ENCODE data around the gene VEGFC. TPM values are rescaled to one million over a fixed set of nuclear protein-coding genes. Genes with fewer than 3 reads are reported as not detected.

VEGFC gene
- total RNA-seq, 1 experiment from 2014 or later, result not detected

GRCh38 chr4:176769514-176769913, 23.2 kb downstream of the VEGFC start:
- no peaks in the 10 kb centered on the region for H3K4me1 ChIP-seq
- DNase-seq, result no peak
- no peaks in the 10 kb centered on the region for H3K27me3 ChIP-seq (replicated peaks; ENCODE audit: control insufficient read depth, insufficient read depth, low read length)
- H3K4me3 Mint-ChIP-seq (ENCODE audit: unreplicated experiment), result no peak overlapping the region
- H3K9me3 ChIP-seq, result no peaks in the 10 kb centered on the region
- H3K36me3 Mint-ChIP-seq (ENCODE audit: insufficient read depth, unreplicated experiment), result no peaks in the 10 kb centered on the region
- H3K27ac Mint-ChIP-seq (ENCODE audit: unreplicated experiment), result no peak overlapping the region
- no peaks in the 10 kb centered on the region for H3K9me3 Mint-ChIP-seq (ENCODE audit: unreplicated experiment)
- H3K27me3 Mint-ChIP-seq (ENCODE audit: insufficient read depth, unreplicated experiment), result peaks cover 4% of the 10 kb centered on the region
- no peak for TF ChIP-seq CTCF (IDR thresholded peaks at IDR 0.05; ENCODE audit: insufficient read depth in 1 of 2, low read depth in 1 of 2, low read length in 1 of 2, severe bottlenecking in 1 of 2, unreplicated experiment in 1 of 2)
- no peak overlapping the region for H3K4me3 ChIP-seq (ENCODE audit: low read depth, low read length)
- no peaks in the 10 kb centered on the region for H3K4me1 Mint-ChIP-seq (ENCODE audit: low read depth, unreplicated experiment)
- no peaks in the 10 kb centered on the region for H3K36me3 ChIP-seq (ENCODE audit: control insufficient read depth, insufficient read depth, low read length)
- ChIA-PET POLR2A (no interaction called here), CTCF (no interaction called here)
- no TSS peak for BruUV-seq (replicated peaks)
- intact Hi-C loops (cut with micrococcal nuclease; ENCODE audit: unreplicated experiment), result no loop called here

- no peaks in the 10 kb centered on the region for H3K9me3 Mint-ChIP-seq (ENCODE audit: unreplicated experiment)
- ChIA-PET CTCF (no interaction called here), POLR2A (no interaction called here)
- H3K27me3 Mint-ChIP-seq (ENCODE audit: insufficient read depth, unreplicated experiment), result peaks cover 4% of the 10 kb centered on the region
- Histone ChIP-seq H3K36me3 (ENCODE audit: control insufficient read depth, insufficient read depth, low read length) (no peaks in the 10 kb centered on the region), H3K9me3 (no peaks in the 10 kb centered on the region), H3K4me3 (ENCODE audit: low read depth, low read length) (no peak overlapping the region), H3K4me1 (no peaks in the 10 kb centered on the region), H3K27me3 (replicated peaks; ENCODE audit: control insufficient read depth, insufficient read depth, low read length) (no peaks in the 10 kb centered on the region)
- H3K27ac Mint-ChIP-seq (ENCODE audit: unreplicated experiment), result no peak overlapping the region
- no peaks in the 10 kb centered on the region for H3K4me1 Mint-ChIP-seq (ENCODE audit: low read depth, unreplicated experiment)
- intact Hi-C loops (cut with micrococcal nuclease; ENCODE audit: unreplicated experiment), result no loop called here
- BruUV-seq (replicated peaks), result no TSS peak
- H3K36me3 Mint-ChIP-seq (ENCODE audit: insufficient read depth, unreplicated experiment), result no peaks in the 10 kb centered on the region
- no peak for TF ChIP-seq CTCF (IDR thresholded peaks at IDR 0.05; ENCODE audit: insufficient read depth in 1 of 2, low read depth in 1 of 2, low read length in 1 of 2, severe bottlenecking in 1 of 2, unreplicated experiment in 1 of 2)
- DNase-seq, result no peak
- no peak overlapping the region for H3K4me3 Mint-ChIP-seq (ENCODE audit: unreplicated experiment)
Measured at GRCh38 chr4:176767183-176767582, 25.5 kb downstream of the VEGFC start.

GRCh38 chr4:176762661-176763308, 29.9 kb downstream of the VEGFC start:
- BruUV-seq (replicated peaks), result no TSS peak
- Mint-ChIP-seq H3K4me1 (ENCODE audit: low read depth, unreplicated experiment) (no peaks in the 10 kb centered on the region), H3K4me3 (ENCODE audit: unreplicated experiment) (no peak overlapping the region), H3K36me3 (ENCODE audit: insufficient read depth, unreplicated experiment) (no peaks in the 10 kb centered on the region), H3K27ac (ENCODE audit: unreplicated experiment) (no peak overlapping the region), H3K27me3 (ENCODE audit: insufficient read depth, unreplicated experiment) (peaks cover 7% of the 10 kb centered on the region), H3K9me3 (ENCODE audit: unreplicated experiment) (no peaks in the 10 kb centered on the region)
- intact Hi-C loops (cut with micrococcal nuclease; ENCODE audit: unreplicated experiment), result no loop called here
- Histone ChIP-seq H3K4me1 (no peaks in the 10 kb centered on the region), H3K27me3 (replicated peaks; ENCODE audit: control insufficient read depth, insufficient read depth, low read length) (no peaks in the 10 kb centered on the region), H3K4me3 (ENCODE audit: low read depth, low read length) (no peak overlapping the region), H3K36me3 (ENCODE audit: control insufficient read depth, insufficient read depth, low read length) (no peaks in the 10 kb centered on the region), H3K9me3 (no peaks in the 10 kb centered on the region)
- ChIA-PET POLR2A (no interaction called here), CTCF (no interaction called here)
- no peak for TF ChIP-seq CTCF (IDR thresholded peaks at IDR 0.05; ENCODE audit: insufficient read depth in 1 of 2, low read depth in 1 of 2, low read length in 1 of 2, severe bottlenecking in 1 of 2, unreplicated experiment in 1 of 2)
- no peak for DNase-seq
